A549 (cell line): Measurements from ENCODE around the gene IRS4. TPM values are rescaled to one million over a fixed set of nuclear protein-coding genes. Genes with fewer than 3 reads are reported as not detected.

ENCODE experiments used
- ATAC-seq, 2 experiments: fragments of 200-7000 bp in 1 of 2; fragments of >200 bp in 1 of 2; cut with Nextera tagmentation in 1 of 2; cut with Tn5 transposase in 1 of 2; 3 replicates each; pipeline versions ENCODE4 v1.8.0 to v1.9.1; 2018 to 2020; ENCODE audit warnings: mild to moderate bottlenecking in 1 of 2, moderate library complexity in 1 of 2
- CTCF ChIA-PET: fragments of 300-600 bp; sonication (Branson Sonifier 250); formaldehyde crosslinking; extraction: SDS; loops from one replicate; lab custom pipeline; 2021; ENCODE audit warnings: antibody characterized with exemption, inconsistent platforms; lab: Yijun Ruan, JAX
- POLR2A ChIA-PET: fragments of 350-600 bp; formaldehyde crosslinking; extraction: SDS; loops from one replicate; lab custom pipeline; 2021; ENCODE audit warnings: antibody characterized with exemption, inconsistent platforms; lab: Yijun Ruan, JAX
- DNase-seq, 2 experiments: peaks; one replicate each; pipeline versions ENCODE4 v3.0.0 to v3.0.0-alpha.2; 2011 to 2016; ENCODE audit warnings: low read depth in 1 of 2, low spot score in 1 of 2
- FAIRE-seq: peaks from 2 replicates; lab custom pipeline; 2011; peaks lifted over from hg19 to GRCh38; lab: Jason Lieb, UNC
- H3K27ac ChIP-seq, 2 experiments: fragments of >200 bp; sonication (Bioruptor Twin); formaldehyde crosslinking; 3 replicates each; pipeline ENCODE4 v1.5.1; 2016 to 2017
- H3K4me1 ChIP-seq: fragments of >200 bp; sonication (Bioruptor Twin); formaldehyde crosslinking; 3 replicates; pipeline ENCODE4 v1.6.1; 2016
- H3K4me2 ChIP-seq: fragments of >200 bp; sonication (Bioruptor Twin); formaldehyde crosslinking; 3 replicates; pipeline ENCODE4 v1.6.1; 2016
- H3K4me3 ChIP-seq: fragments of >200 bp; sonication (Bioruptor Twin); formaldehyde crosslinking; 3 replicates; pipeline ENCODE4 v1.5.1; 2016
- H3K9me3 ChIP-seq: fragments of >200 bp; sonication (Bioruptor Twin); formaldehyde crosslinking; 3 replicates; pipeline ENCODE4 v1.6.1; 2016
- CBX2 ChIP-seq: fragments of 200-600 bp; sonication (generic); IDR thresholded peaks from 2 replicates; pipeline ENCODE4 v1.6.1; 2016; ENCODE audit warnings: low read depth, mild to moderate bottlenecking, borderline replicate concordance
- CEBPB ChIP-seq, 2 experiments: fragments of >200 bp in 1 of 2; sonication (Bioruptor Twin) in 1 of 2; formaldehyde crosslinking in 1 of 2; IDR thresholded peaks; 2 replicates each; pipeline ENCODE4 v1.6.1; 2012 to 2016
- CHD2 ChIP-seq: fragments of 150-350 bp; IDR thresholded peaks from 2 replicates; pipeline ENCODE4 v1.6.1; 2014; ENCODE audit warnings: low read length; ENCODE audit not compliant: partially characterized antibody
- CHD4 ChIP-seq: fragments of 200-600 bp; sonication (generic); IDR thresholded peaks from 2 replicates; pipeline ENCODE4 v1.6.1; 2016; ENCODE audit warnings: antibody characterized with exemption, mild to moderate bottlenecking, borderline replicate concordance
- EHF ChIP-seq: fragments of 250-450 bp; sonication (Bioruptor Pico); IDR thresholded peaks from 2 replicates; pipeline ENCODE4 v1.5.0; 2020; ENCODE audit warnings: mild to moderate bottlenecking
- EP300 ChIP-seq, 2 experiments: fragments of >200 bp; sonication (Bioruptor Twin); formaldehyde crosslinking; IDR thresholded peaks; 2 replicates in 1 of 2; 3 replicates in 1 of 2; pipeline ENCODE4 v1.6.1; 2016 to 2017
- FOSB ChIP-seq: fragments of 250-450 bp; sonication (Bioruptor Pico); IDR thresholded peaks from 2 replicates; pipeline ENCODE4 v1.5.0; 2020; ENCODE audit warnings: mild to moderate bottlenecking, moderate library complexity
- FOXS1 ChIP-seq: fragments of 250-450 bp; sonication (Bioruptor Pico); IDR thresholded peaks from 2 replicates; pipeline ENCODE4 v1.5.0; 2020; ENCODE audit warnings: mild to moderate bottlenecking, moderate library complexity
- HES2 ChIP-seq: fragments of >200 bp; sonication (Bioruptor Twin); formaldehyde crosslinking; IDR thresholded peaks from 2 replicates; pipeline ENCODE4 v1.6.1; 2016
- HEYL ChIP-seq: fragments of 250-450 bp; sonication (Bioruptor Pico); IDR thresholded peaks from 2 replicates; pipeline ENCODE4 v1.8.0; 2021; ENCODE audit warnings: mild to moderate bottlenecking, moderate library complexity
- JUNB ChIP-seq: fragments of >200 bp; sonication (Bioruptor Twin); formaldehyde crosslinking; IDR thresholded peaks from 2 replicates; pipeline ENCODE4 v1.6.1; 2016
- MAFK ChIP-seq: fragments of 450-650 bp; IDR thresholded peaks from 2 replicates; pipeline ENCODE4 v1.6.1; 2014; ENCODE audit not compliant: partially characterized antibody
- MYC ChIP-seq: IDR thresholded peaks from 2 replicates; pipeline ENCODE4 v1.6.1; 2012; ENCODE audit warnings: mild to moderate bottlenecking, inconsistent platforms, low read length, improper control_type of control experiment, borderline replicate concordance
- NFE2L2 ChIP-seq: fragments of 150-350 bp; conservative IDR thresholded peaks from 2 replicates; pipeline ENCODE4 v1.6.1; 2014; ENCODE audit warnings: low read length
- NR3C1 ChIP-seq: fragments of >200 bp; sonication (Bioruptor Twin); formaldehyde crosslinking; IDR thresholded peaks from 3 replicates; pipeline ENCODE4 v1.6.1; 2017
- RAD21 ChIP-seq, 2 experiments: fragments of >200 bp in 1 of 2; sonication (Bioruptor Twin) in 1 of 2; formaldehyde crosslinking in 1 of 2; IDR thresholded peaks in 1 of 2; conservative IDR thresholded peaks in 1 of 2; 2 replicates in 1 of 2; 3 replicates in 1 of 2; pipeline ENCODE4 v1.6.1; 2012 to 2018; ENCODE audit warnings: inconsistent platforms in 1 of 2
- RCOR1 ChIP-seq: fragments of 150-350 bp; IDR thresholded peaks from 2 replicates; pipeline ENCODE4 v1.6.1; 2014; ENCODE audit warnings: antibody characterized with exemption, low read length, low read depth
- TP53 ChIP-seq: fragments of 250-450 bp; sonication (Bioruptor Pico); IDR thresholded peaks from 2 replicates; pipeline ENCODE4 v1.5.0; 2021; ENCODE audit warnings: mild to moderate bottlenecking, moderate library complexity
- USF2 ChIP-seq: fragments of 450-650 bp; IDR thresholded peaks from 2 replicates; pipeline ENCODE4 v1.6.1; 2014; ENCODE audit warnings: antibody characterized with exemption
- ZFP36 ChIP-seq: fragments of 450-650 bp; IDR thresholded peaks from 2 replicates; pipeline ENCODE4 v1.6.1; 2014; ENCODE audit warnings: borderline replicate concordance; ENCODE audit not compliant: partially characterized antibody
- WGBS: methylation state at CpG from one replicate; pipeline ENCODE4 v1.1.6; 2017; ENCODE audit errors: missing lambda C conversion rate; 5-methylcytosine and 5-hydroxymethylcytosine counted together
- polyA plus RNA-seq, 4 experiments: library from polyadenylated mRNA; depleted of rRNA in 3 of 4; stranded (reverse); fragments of >200 nt; fragmentation: RNase III in 1 of 4; extraction: RNeasy Plus Mini Kit Qiagen cat#74134 plus additional on column Dnase treatment in 1 of 4; gene quantifications; 2 replicates in 3 of 4; 3 replicates in 1 of 4; pipeline ENCODE4 v1.2.3, GENCODE V29; 2011 to 2017
- TF ChIP-seq, protein P1 (sequence below): IDR thresholded peaks from 2 replicates; pipeline ENCODE4 v1.6.1; 2012

The IRS4 gene
- polyA plus RNA-seq, 2 of the 4 experiments (the other 2 are of a cell fraction): not detected

DNA sequence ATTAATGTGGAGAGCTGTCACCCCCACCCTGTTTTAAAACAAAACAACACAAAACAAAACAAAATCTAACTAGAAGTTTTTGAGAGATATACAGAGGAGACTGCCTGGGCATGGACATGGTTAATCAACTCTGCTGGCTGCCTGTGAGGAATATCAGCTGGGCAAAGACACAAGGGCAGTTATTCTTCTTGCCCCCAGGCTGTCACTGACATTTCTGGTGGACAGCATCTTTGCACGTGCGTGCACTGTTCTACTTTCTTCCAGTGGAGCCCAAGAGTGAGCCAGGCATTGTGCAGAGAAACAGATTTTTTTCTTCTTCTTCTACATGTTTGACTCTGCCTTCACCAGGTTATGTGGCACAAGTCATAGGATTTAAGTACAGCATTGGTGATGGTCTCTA, 13.8 kb downstream of the IRS4 start:
- Histone ChIP-seq H3K4me3 (no peak overlapping the region), H3K4me1 (no peaks in the 10 kb centered on the region), H3K4me2 (no peak overlapping the region), H3K27ac (no peak overlapping the region), H3K9me3 (no peaks in the 10 kb centered on the region)
- no peak for TF ChIP-seq TP53 (CRISPR knock-in tag)
- no peak for TF ChIP-seq MYC
- TF ChIP-seq RAD21 (conservative IDR thresholded peaks at IDR 0.05 in 1 of 2, IDR thresholded peaks at IDR 0.05 in 1 of 2): no peak
- TF ChIP-seq, protein P1, sequence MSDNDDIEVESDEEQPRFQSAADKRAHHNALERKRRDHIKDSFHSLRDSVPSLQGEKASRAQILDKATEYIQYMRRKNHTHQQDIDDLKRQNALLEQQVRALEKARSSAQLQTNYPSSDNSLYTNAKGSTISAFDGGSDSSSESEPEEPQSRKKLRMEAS: no peak
- TF ChIP-seq NR3C1: no peak
- no peak for TF ChIP-seq FOXS1
- no peak for TF ChIP-seq CHD4
- no peak for TF ChIP-seq CEBPB (IDR thresholded peaks at IDR 0.05)
- ChIA-PET POLR2A (no interaction called here), CTCF (no interaction called here)
- 0% methylated on average over 2 of the region's 2 CpGs for WGBS
- FAIRE-seq: no peak
- no peak for DNase-seq
- no peak for ATAC-seq

DNA sequence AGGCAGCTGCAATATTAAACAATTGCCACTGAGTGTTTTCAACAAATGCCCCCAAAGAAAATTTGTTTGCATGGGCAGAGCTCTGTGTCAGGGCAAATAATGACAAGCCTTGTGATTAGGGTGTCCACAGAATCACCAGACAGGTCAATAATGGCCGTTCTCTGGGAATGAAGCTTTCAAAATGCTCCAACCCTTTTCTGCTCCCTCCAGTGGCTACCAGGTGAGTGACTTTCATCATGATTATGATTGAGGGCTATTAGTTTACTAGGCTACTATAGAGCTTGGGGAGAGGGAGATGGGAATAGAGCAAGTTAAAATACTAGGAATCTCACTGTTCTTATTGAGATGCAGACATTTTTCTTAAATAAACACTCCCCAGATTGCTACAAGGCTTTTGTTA, 23.5 kb downstream of the IRS4 start:
- 33% methylated on average over 1 of the region's 1 CpG for WGBS
- ChIA-PET POLR2A (no interaction called here), CTCF (interaction anchor here (0.9 kb wide), 1 partner anchor 14 kb away, joined by 3 read pairs; no protein-coding TSS in a partner anchor)
- no peaks in the 10 kb centered on the region for H3K9me3 ChIP-seq
- no peak overlapping the region for H3K27ac ChIP-seq
- no peak overlapping the region for H3K4me2 ChIP-seq
- no peaks in the 10 kb centered on the region for H3K4me1 ChIP-seq
- no peak for DNase-seq
- TF ChIP-seq FOXS1 (no peak), TP53 (CRISPR knock-in tag) (no peak), RCOR1 (no peak), FOSB (CRISPR knock-in tag) (no peak), HES2 (no peak), JUNB (no peak), USF2 (no peak), CBX2 (no peak), EP300 (IDR thresholded peaks at IDR 0.05) (no peak), EHF (CRISPR knock-in tag) (no peak), RAD21 (conservative IDR thresholded peaks at IDR 0.05 in 1 of 2, IDR thresholded peaks at IDR 0.05 in 1 of 2) (no peak), CHD2 (no peak), ZFP36 (no peak), HEYL (no peak)
- TF ChIP-seq, protein P1: no peak
- no peak overlapping the region for H3K4me3 ChIP-seq
- FAIRE-seq: no peak
- ATAC-seq: no peak

- FAIRE-seq: no peak
- H3K27ac ChIP-seq: no peak overlapping the region
- WGBS: 75% methylated on average over 2 of the region's 2 CpGs
- H3K4me3 ChIP-seq: no peak overlapping the region
- no peak overlapping the region for H3K4me2 ChIP-seq
- no peak for DNase-seq
- ATAC-seq: no peak
- no peaks in the 10 kb centered on the region for H3K9me3 ChIP-seq
- ChIA-PET POLR2A (no interaction called here), CTCF (interaction anchor here (0.7 kb wide), 1 partner anchor 31 kb away, joined by 3 read pairs; no protein-coding TSS in a partner anchor)
- no peaks in the 10 kb centered on the region for H3K4me1 ChIP-seq
- TF ChIP-seq FOXS1: no peak
- peak; percentile 74 for TF ChIP-seq NFE2L2
- peak; percentile 82 for TF ChIP-seq MAFK
Measured at GRCh38 chrX:108704839-108705238, 31.5 kb downstream of the IRS4 start.
